COLO829 (cell line): ENCODE measurements around the gene DPEP3.
"Not testable (repeated sequence)": the region's sequence is repeated elsewhere in the genome, so short reads cannot be mapped to it uniquely, and the experiment has no call there.

Source experiments
- DNase-seq: peaks from one replicate; pipeline ENCODE4 v3.0.0; 2012; ENCODE audit warnings: low spot score

The DPEP3 gene

DNA sequence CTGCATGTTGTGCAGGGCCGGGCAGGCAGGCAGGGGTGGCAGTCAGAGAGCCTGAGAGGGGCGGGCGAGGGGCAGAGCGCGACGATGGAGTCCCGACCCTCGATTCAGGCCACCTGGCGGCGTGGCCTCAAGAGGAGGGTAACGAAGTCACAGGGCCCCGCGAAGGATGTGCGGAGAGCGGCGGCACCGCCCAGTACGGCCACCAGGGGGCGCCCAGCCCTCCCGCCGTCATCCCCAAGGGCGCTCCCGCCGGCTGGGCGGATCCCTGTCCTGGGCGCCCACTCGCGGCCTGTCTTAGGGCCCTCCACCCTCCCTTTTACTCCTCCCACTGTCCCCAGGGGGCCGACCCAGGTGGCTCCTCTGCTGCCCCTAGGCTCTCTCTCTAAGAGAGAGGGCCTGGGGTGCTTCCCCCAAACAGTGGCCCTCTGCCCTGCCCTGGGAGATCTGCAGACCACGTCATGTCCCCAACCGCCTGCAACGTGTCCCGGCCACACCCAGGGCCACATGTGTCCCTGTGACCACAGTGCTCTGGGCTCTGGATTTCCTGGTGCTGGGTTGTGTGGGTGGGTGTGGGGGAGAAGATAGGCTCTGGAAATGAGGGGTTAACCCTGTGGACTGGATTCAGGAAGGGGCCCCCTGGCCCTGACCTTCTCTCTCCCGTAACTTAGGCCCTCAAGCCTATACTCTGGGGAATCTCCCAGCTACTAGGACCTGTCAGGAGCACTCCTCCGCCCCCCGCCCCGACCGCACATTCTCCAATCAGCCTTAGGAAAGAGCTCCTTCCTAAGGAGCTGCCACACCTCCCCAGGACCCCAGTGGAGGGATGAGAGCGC is 13.1 kb upstream of the DPEP3 start:
- peak; percentile 30 for DNase-seq

DNA sequence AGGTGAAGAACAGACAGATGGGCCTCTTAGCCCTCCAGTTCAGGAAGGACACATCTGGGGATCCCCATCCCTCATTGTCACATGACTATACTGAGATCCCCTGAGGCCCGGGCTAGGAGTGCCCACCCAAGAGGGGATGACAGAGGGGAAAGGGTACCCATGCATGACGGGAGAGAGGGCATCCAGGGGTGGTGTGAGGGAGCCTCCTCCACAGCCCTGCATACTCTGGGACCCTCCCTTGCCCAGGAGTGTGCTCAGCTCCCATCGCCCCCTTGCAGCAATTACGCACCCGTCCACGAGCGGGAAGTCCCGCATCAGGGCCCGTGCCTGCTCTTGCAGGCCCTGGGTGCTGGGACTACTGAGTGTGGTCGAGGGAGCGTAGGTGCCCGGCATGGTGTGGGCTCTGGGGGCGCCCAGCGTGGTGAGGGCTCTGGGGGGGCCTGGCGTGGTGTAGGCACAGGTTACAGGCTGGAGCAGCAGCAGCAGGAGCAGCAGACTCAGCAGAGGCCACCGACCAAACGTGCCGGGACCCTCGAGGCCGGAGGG is 12.4 kb upstream of the DPEP3 start:
- no peak for DNase-seq

- no peak for DNase-seq
Observed at GRCh38 chr16:67990018-67990386, 9.7 kb upstream of the DPEP3 start.

GRCh38 chr16:67989322-67990017 is 9.2 kb upstream of the DPEP3 start:
- DNase-seq: no peak

GRCh38 chr16:67988675-67989074 is 8.4 kb upstream of the DPEP3 start:
- no peak for DNase-seq

- DNase-seq: no peak
Observed at GRCh38 chr16:67987460-67988160, 7.3 kb upstream of the DPEP3 start.

- DNase-seq: no peak
Observed at GRCh38 chr16:67986949-67987348, 6.7 kb upstream of the DPEP3 start.

DNA sequence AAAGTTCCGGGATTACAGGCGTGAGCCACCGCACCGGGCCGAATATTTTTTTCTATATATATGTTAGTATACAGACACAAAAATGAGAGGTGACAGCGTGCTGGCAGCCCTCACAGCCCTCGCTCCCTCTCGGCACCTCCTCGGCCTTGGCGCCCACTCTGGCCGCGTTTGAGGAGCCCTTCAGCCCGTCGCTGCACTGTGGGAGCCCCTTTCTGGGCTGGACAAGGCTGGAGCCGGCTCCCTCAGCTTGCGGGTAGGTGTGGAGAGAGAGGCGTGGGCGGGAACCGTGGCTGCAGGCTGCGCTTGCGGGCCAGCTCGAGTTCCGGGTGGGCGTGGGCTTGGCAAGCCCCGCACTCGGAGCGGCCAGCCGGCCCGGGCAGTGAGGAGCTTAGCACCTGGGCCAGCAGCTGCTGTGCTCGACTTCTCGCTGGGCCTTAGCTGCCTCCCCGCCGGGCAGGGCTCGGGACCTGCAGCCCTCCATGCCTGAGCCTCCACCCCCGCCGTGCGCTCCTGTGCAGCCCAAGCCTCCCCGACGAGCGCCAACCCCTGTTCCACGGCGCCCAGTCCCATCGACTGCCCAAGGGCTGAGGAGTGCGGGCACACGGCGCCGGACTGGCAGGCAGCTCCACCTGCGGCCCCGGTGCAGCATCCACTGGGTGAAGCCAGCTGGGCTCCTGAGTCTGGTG is 1.9 kb upstream of the DPEP3 start:
- DNase-seq: no peak

GRCh38 chr16:67977469-67978227 is 2.7 kb downstream of the DPEP3 start:
- DNase-seq: no peak

DNA sequence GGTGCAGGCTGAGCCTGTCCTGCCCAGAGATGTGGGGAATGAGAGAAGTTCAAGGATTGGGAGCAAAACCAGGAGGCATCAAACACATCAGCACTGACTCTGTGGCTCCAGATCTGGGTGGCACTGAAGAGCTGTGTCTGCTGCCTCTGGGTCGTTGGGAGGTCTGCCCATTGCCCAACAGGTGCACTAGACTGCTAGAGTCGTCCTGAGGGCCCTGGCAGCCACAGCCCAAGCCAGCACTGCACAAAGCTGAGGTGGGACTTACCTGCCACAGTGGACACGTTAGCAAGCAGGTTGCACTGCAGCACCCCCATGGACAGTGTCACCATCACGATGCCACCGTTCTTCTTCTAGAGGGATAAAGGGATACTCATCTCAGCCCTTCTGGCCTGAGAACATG is 3.3 kb downstream of the DPEP3 start:
- DNase-seq: no peak

GRCh38 chr16:67976205-67976604 is 4.1 kb downstream of the DPEP3 start:
- no peak for DNase-seq

GRCh38 chr16:67975321-67976105 is 4.8 kb downstream of the DPEP3 start:
- no peak for DNase-seq

DNA sequence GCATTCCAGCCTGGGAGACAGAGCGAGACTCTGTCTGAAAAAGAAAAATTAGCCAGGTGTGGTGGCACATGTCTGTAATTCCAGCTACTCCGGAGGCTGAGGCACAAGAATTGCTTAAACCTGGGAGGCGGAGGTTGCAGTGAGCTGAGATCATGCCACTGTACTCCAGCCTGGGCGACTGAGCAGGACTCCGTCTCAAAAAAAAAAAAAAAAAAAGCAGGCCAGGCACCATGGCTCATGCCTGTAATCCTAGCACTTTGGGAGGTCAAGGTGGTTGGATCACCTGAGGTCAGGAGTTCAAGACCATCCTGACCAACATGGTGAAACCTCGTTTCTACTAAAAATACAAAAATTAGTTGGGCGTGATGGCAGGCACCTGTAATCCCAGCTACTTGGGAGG is 8.0 kb downstream of the DPEP3 start:
- DNase-seq: not testable (repeated sequence)

DNA sequence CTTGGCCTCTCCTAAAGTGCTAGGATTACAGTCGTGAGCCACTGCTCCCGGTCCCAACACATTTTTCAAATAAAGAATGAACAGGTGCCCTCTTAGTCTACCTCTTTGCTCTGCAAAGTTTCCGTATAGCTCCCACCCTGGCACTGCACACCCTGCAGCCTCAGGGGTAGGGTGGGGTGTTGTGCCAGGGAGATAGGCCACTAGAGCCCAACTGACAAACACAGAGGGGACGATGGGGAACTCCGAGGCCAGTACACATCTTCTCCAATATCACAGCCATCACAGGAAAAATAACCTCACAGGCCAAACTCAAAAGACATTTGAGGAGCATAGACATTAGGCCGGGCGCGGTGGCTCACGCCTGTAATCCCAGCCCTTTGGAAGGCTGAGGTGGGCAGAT is 9.2 kb downstream of the DPEP3 start:
- DNase-seq: no peak

- no peak for DNase-seq
Observed at GRCh38 chr16:67969254-67970039, 10.9 kb downstream of the DPEP3 start.

GRCh38 chr16:67968400-67969253 is 11.7 kb downstream of the DPEP3 start, which contains the start of gene SLC12A4:
Gene SLC12A4 (minus strand): TSS chr16:67968637. CDS start chr16:67968553, 84 bp downstream.
- peak; percentile 68 for DNase-seq

DNA sequence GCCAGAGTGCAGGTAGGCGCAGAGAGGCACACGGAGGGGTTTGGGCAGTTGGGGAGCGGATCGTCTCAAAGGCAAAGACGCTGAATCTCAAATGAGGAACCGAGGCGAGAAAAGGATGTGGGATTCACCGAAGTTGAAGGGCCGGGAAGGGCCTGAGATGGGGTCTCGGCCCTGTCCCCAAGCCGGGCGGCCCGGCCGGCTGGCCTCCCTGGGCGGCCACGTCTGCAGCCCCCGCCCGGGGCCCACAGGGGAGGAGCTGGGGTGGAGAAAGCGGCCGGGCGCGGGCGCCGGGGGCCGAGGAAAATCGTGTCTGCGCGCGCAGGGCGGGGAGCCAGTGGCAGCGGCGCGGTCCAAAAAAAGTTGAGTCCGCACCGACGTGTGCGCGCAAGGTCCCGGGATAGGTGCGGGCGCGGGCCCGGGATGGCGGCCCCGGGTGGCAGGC is 12.3 kb downstream of the DPEP3 start:
- no peak for DNase-seq

GRCh38 chr16:67967183-67967957 is 12.9 kb downstream of the DPEP3 start:
- no peak for DNase-seq
